Measurements from ENCODE around the gene NPAS2. TPM values are rescaled to one million over a fixed set of nuclear protein-coding genes. Genes with fewer than 3 reads are reported as not detected.
A peak's percentile ranks its signal among the peaks of the same experiment; 100 is the strongest.

Gene NPAS2
- total RNA-seq, 1 donor from 2014 or later: 5.5 TPM

- peaks cover 27% of the 10 kb centered on the region for H3K4me1 ChIP-seq (ENCODE audit: insufficient read depth, low read length)
- Mint-ChIP-seq H3K27me3 (ENCODE audit: low read depth, unreplicated experiment) (peaks cover 3% of the 10 kb centered on the region), H3K27ac (ENCODE audit: unreplicated experiment) (no peak overlapping the region), H3K9me3 (ENCODE audit: unreplicated experiment) (peaks cover 3% of the 10 kb centered on the region), H3K4me1 (ENCODE audit: low read depth, unreplicated experiment) (peaks cover 19% of the 10 kb centered on the region), H3K36me3 (ENCODE audit: low read depth, unreplicated experiment) (peaks cover 10% of the 10 kb centered on the region), H3K4me3 (ENCODE audit: unreplicated experiment) (no peak overlapping the region)
- H3K27me3 ChIP-seq (ENCODE audit: insufficient read depth, low read length): no peaks in the 10 kb centered on the region
- H3K79me2 ChIP-seq (ENCODE audit: insufficient read depth, low read length): no peaks in the 10 kb centered on the region
- TF ChIP-seq EZH2 (IDR thresholded peaks at IDR 0.05; ENCODE audit: insufficient read depth, low read length): no peak
- TF ChIP-seq, protein P1, sequence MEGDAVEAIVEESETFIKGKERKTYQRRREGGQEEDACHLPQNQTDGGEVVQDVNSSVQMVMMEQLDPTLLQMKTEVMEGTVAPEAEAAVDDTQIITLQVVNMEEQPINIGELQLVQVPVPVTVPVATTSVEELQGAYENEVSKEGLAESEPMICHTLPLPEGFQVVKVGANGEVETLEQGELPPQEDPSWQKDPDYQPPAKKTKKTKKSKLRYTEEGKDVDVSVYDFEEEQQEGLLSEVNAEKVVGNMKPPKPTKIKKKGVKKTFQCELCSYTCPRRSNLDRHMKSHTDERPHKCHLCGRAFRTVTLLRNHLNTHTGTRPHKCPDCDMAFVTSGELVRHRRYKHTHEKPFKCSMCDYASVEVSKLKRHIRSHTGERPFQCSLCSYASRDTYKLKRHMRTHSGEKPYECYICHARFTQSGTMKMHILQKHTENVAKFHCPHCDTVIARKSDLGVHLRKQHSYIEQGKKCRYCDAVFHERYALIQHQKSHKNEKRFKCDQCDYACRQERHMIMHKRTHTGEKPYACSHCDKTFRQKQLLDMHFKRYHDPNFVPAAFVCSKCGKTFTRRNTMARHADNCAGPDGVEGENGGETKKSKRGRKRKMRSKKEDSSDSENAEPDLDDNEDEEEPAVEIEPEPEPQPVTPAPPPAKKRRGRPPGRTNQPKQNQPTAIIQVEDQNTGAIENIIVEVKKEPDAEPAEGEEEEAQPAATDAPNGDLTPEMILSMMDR (IDR thresholded peaks at IDR 0.05; ENCODE audit: insufficient read depth, low read depth, low read length): no peak
- peak overlapping the region; percentile 74 for H3K27ac ChIP-seq (ENCODE audit: low read depth, low read length)
- no peak overlapping the region for H3K4me3 ChIP-seq (ENCODE audit: insufficient read depth, low read depth, low read length)
- FAIRE-seq (no peak), DNase-seq (ENCODE audit: low read depth) (no peak)
- no peak overlapping the region for H2AFZ ChIP-seq (ENCODE audit: low read depth, low read length)
- peak overlapping the region; percentile 66 for H3K9ac ChIP-seq (ENCODE audit: low read length)
- H4K20me1 ChIP-seq (ENCODE audit: insufficient read depth, low read length): no peaks in the 10 kb centered on the region
- H3K9me3 ChIP-seq (ENCODE audit: insufficient read depth, low read depth, low read length): no peaks in the 10 kb centered on the region
- peak overlapping the region; percentile 77 for H3K4me2 ChIP-seq (ENCODE audit: low read length)
- peaks cover under 1% of the 10 kb centered on the region for H3K36me3 ChIP-seq (ENCODE audit: insufficient read depth, low read length)
These were observed 157.6 kb downstream of the NPAS2 start for GRCh38 chr2:100977511-100977910.

- no peaks in the 10 kb centered on the region for H3K27me3 ChIP-seq (ENCODE audit: insufficient read depth, low read length)
- TF ChIP-seq EZH2 (IDR thresholded peaks at IDR 0.05; ENCODE audit: insufficient read depth, low read length): no peak
- TF ChIP-seq, protein P1 (IDR thresholded peaks at IDR 0.05; ENCODE audit: insufficient read depth, low read depth, low read length): no peak
- H3K9me3 Mint-ChIP-seq (ENCODE audit: unreplicated experiment): peaks cover 3% of the 10 kb centered on the region
- peak overlapping the region; percentile 53 for H3K4me2 ChIP-seq (ENCODE audit: low read length)
- no peaks in the 10 kb centered on the region for H3K79me2 ChIP-seq (ENCODE audit: insufficient read depth, low read length)
- H3K36me3 ChIP-seq (ENCODE audit: insufficient read depth, low read length): no peaks in the 10 kb centered on the region
- no peak overlapping the region for H3K4me3 ChIP-seq (ENCODE audit: insufficient read depth, low read depth, low read length)
- no peaks in the 10 kb centered on the region for H3K27me3 Mint-ChIP-seq (ENCODE audit: low read depth, unreplicated experiment)
- DNase-seq (ENCODE audit: low read depth): peak; percentile 59
- no peak overlapping the region for H3K27ac Mint-ChIP-seq (ENCODE audit: unreplicated experiment)
- H4K20me1 ChIP-seq (ENCODE audit: insufficient read depth, low read length): no peaks in the 10 kb centered on the region
- H3K9ac ChIP-seq (ENCODE audit: low read length): peak overlapping the region; percentile 62
- H3K9me3 ChIP-seq (ENCODE audit: insufficient read depth, low read depth, low read length): no peaks in the 10 kb centered on the region
- H3K4me1 Mint-ChIP-seq (ENCODE audit: low read depth, unreplicated experiment): peaks cover 19% of the 10 kb centered on the region
- H3K36me3 Mint-ChIP-seq (ENCODE audit: low read depth, unreplicated experiment): peaks cover 6% of the 10 kb centered on the region
- H3K4me1 ChIP-seq (ENCODE audit: insufficient read depth, low read length): peaks cover 27% of the 10 kb centered on the region
- FAIRE-seq: no peak
- H2AFZ ChIP-seq (ENCODE audit: low read depth, low read length): peak overlapping the region; percentile 16
- H3K27ac ChIP-seq (ENCODE audit: low read depth, low read length): peak overlapping the region; percentile 31
- no peak overlapping the region for H3K4me3 Mint-ChIP-seq (ENCODE audit: unreplicated experiment)
These were observed 158.7 kb downstream of the NPAS2 start for GRCh38 chr2:100978582-100979191.

DNA sequence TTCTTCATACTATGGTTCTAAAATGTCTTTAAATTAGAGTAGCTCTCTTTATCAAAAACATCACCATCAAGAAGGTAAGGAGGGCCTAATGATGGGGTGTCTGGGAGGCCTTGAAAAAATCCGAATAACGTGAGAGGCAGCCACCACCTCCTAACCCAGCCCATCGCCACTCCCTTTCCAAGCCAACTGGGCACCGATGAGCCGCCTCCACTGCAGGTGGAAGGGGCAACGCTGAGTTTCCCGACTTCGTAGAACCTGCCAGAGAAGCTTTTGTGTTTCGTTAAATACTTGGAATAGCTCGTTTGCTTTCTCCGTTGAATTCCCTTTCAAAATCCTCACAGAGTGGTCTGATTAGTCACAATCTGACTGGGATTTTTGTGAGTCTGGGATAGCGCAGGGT is 160.1 kb downstream of the NPAS2 start:
- no peaks in the 10 kb centered on the region for H3K79me2 ChIP-seq (ENCODE audit: insufficient read depth, low read length)
- DNase-seq (ENCODE audit: low read depth): no peak
- H3K9ac ChIP-seq (ENCODE audit: low read length): no peak overlapping the region
- H3K4me1 ChIP-seq (ENCODE audit: insufficient read depth, low read length): peaks cover 27% of the 10 kb centered on the region
- peaks cover 23% of the 10 kb centered on the region for H3K4me1 Mint-ChIP-seq (ENCODE audit: low read depth, unreplicated experiment)
- FAIRE-seq: no peak
- H3K9me3 ChIP-seq (ENCODE audit: insufficient read depth, low read depth, low read length): no peaks in the 10 kb centered on the region
- no peak overlapping the region for H3K4me3 Mint-ChIP-seq (ENCODE audit: unreplicated experiment)
- H3K36me3 ChIP-seq (ENCODE audit: insufficient read depth, low read length): no peaks in the 10 kb centered on the region
- H3K27ac ChIP-seq (ENCODE audit: low read depth, low read length): no peak overlapping the region
- H3K4me2 ChIP-seq (ENCODE audit: low read length): no peak overlapping the region
- no peak for TF ChIP-seq EZH2 (IDR thresholded peaks at IDR 0.05; ENCODE audit: insufficient read depth, low read length)
- TF ChIP-seq, protein P1 (IDR thresholded peaks at IDR 0.05; ENCODE audit: insufficient read depth, low read depth, low read length): no peak
- H3K27me3 Mint-ChIP-seq (ENCODE audit: low read depth, unreplicated experiment): no peaks in the 10 kb centered on the region
- peaks cover 1% of the 10 kb centered on the region for H4K20me1 ChIP-seq (ENCODE audit: insufficient read depth, low read length)
- no peak overlapping the region for H3K4me3 ChIP-seq (ENCODE audit: insufficient read depth, low read depth, low read length)
- no peaks in the 10 kb centered on the region for H3K27me3 ChIP-seq (ENCODE audit: insufficient read depth, low read length)
- H2AFZ ChIP-seq (ENCODE audit: low read depth, low read length): no peak overlapping the region
- H3K27ac Mint-ChIP-seq (ENCODE audit: unreplicated experiment): no peak overlapping the region
- H3K9me3 Mint-ChIP-seq (ENCODE audit: unreplicated experiment): peaks cover 3% of the 10 kb centered on the region
- H3K36me3 Mint-ChIP-seq (ENCODE audit: low read depth, unreplicated experiment): peaks cover 2% of the 10 kb centered on the region

Measured in astrocyte (in vitro differentiated cells and primary cell).